ENCODE data around the gene DUSP22.

- TF ChIP-seq POLR2AphosphoS5 (IDR thresholded peaks at IDR 0.05) (no peak), CTCF (IDR thresholded peaks at IDR 0.05) (no peak)
These were observed 80.7 kb downstream of the DUSP22 start for GRCh38 chr6:373031-373430.
